Colon (tissue), 2 donors: ENCODE data around the gene GGA1.

Source experiments
- FAIRE-seq: peaks from 2 replicates; lab custom pipeline; 2012; peaks lifted over from hg19 to GRCh38; lab: Jason Lieb, UNC
- donor health status: control.
- donor health status: control.

The GGA1 gene

GRCh38 chr22:37631448-37632173 lies 23.0 kb downstream of the GGA1 start:
- no peak for FAIRE-seq

DNA sequence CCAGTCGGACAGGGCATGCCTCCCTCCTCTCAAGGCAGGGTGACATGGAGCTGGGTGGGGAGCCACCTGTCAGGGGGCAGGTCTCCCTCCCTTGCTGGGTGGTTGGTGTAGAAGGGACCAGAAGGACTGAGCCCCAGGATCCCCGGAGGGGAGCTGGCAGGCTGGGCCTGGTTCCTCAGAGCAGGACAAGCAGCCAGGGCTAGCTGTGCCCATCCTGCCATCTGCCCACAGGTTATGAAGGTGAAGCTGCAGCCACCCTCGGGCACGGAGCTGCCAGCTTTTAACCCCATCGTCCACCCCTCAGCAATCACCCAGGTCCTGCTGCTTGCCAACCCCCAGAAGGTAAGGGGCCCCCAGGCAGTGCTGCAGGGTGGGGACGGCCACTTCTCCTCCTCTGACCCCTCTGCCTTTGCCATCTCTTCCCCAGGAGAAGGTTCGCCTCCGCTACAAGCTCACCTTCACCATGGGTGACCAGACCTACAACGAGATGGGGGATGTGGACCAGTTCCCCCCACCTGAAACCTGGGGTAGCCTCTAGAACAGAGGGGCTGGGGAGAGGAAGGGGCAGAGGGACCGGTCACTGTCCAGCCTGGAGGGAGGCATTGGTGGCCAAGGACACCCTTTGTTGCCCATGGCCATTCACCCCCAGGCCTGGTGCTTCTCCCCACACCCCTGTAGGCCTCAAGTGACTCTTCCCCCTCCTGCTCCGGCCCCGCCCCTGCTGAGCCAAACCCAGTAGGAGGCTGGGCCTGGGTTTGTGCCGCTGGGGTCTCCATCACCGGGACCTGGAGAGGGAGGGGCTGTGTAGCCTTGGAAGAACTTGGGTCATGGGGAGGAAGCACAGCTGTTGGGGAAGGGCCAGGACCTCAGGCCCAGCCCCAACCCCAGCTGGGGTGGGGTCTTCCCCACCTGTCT lies 23.8 kb downstream of the GGA1 start:
- FAIRE-seq, result no peak

DNA sequence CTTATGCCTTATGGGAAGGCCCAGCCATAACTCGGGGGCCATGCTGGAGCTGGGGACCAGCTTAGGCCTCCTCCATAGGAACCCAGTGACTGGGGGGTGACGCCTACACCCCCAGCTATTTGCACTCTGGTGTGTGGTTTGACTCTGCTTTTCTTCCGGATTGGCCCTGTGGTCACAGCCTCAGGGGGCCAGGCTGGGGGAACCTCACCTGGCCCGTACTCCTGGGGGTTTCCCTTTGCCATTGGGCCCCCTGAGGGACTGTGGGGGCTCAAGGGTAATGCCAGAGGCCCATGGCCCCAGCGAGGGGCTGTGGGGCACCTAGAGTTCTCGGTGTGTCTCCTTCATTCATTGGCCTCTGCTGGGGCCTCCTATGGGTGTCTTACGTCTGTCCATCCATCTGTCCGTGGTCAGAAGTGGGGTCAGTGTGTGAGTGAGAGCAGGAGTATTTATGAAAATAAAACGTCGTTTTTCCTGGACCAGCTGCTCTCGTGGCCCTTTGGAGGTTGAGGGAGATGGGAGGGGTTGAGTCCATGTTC lies 24.5 kb downstream of the GGA1 start:
- FAIRE-seq, result no peak

DNA sequence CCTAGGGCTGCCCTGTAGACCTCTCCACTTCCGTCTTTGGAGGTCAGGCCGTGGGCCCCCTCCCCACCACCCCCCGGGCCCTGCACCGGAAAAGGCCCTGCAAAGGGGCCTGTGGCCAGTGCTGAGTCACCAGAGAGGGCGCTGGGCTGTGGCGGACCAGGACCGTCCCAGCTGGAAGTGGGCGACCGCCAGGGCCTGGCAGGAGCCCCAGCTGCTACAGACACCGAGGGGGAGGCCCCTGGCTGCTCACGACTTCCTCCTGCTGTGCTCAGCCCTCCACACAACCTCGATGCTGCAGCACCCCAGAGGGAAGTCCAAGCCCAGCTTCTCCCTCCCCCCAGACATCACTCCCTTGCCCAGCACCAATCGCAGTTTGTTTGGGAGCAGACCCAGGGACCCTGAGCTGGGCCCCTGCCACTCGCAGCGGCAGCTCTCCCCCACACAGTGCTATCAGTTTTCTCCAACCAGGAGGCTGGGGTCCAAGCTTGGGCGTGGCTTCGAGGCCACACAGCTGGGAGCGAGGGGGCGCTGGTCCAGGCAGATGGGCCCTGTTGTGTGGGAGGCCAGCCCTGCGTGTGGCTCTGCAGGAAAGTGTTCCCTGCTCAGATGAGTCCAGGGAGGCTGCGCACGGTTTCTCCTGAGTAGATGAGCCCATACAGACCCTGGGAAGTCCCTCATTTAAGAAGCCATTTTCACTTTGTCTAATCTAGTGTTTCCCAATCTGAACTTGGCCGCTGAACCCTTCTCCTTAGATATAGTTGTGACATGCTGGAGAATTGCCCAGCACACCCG lies 25.2 kb downstream of the GGA1 start:
- FAIRE-seq, result no peak

GRCh38 chr22:37634417-37634924 lies 25.8 kb downstream of the GGA1 start:
- no peak for FAIRE-seq

GRCh38 chr22:37635157-37635556 lies 26.5 kb downstream of the GGA1 start:
- FAIRE-seq, result no peak

GRCh38 chr22:37636186-37636948 lies 27.7 kb downstream of the GGA1 start:
- FAIRE-seq, result no peak

DNA sequence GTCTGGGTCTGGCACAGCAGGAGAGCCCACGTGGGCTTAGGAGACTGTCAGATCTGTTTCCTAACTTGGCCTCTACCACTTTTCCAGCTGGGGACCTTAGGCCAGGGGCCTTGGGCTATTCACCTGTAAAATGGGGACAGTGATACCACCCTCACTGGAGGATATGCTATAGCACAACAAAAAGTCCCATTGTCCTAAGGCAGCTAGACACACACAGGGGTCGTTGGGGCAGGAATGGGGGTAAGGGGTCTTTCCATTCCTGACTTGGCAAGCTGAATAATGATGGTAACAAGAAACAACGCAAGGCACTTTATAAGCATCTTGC lies 28.3 kb downstream of the GGA1 start:
- FAIRE-seq, result no peak

GRCh38 chr22:37638391-37639069 lies 29.9 kb downstream of the GGA1 start:
- no peak for FAIRE-seq

- no peak for FAIRE-seq
Measured at GRCh38 chr22:37639070-37639760, 30.6 kb downstream of the GGA1 start, which contains the start of gene SH3BP1. TSS of gene SH3BP1 (plus strand) at chr22:37639669. CDS start at chr22:37639788, 119 bp downstream.

DNA sequence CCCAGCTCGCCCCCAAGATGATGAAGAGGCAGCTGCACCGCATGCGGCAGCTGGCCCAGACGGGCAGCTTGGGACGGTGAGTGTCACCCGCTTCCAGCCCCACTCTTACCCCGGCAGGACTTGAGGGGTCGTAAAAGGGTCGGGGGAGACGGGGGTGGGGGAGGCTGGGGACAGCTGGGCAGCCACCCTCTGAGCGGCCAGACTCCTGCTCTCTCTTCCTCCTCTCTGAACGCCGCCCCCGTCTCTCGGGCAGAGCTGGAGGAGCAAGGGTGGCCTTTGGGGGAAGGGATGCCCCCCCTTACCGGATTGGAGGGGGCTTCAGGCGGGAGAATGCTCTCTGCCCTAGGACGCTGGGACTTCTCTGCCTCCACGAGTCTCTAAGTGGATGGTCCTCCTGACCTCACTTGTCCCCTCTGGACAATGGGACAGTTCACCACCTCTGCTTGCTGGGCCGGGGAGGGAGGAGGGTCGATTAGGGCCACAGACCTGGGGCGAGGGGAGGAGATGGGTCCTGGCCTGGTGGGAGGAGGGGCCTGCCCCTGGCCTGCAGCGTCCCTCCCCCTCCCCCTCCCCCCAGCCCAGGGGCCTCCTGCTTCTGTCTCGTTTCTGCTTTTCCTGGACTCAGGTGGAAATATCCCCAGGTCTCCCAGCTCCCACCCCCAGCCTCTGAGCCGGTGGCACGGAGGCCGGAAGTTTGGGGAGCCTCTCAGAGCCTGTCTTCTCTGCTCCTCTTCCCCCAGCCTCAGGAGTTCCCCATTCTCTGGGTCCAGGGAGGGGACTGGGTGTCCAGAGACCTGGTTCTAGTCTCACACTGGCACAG lies 31.3 kb downstream of the GGA1 start:
- FAIRE-seq, result no peak

- FAIRE-seq, result no peak
Measured at GRCh38 chr22:37640591-37641560, 32.2 kb downstream of the GGA1 start.

GRCh38 chr22:37641561-37641949 lies 32.9 kb downstream of the GGA1 start:
- no peak for FAIRE-seq

- no peak for FAIRE-seq
Measured at GRCh38 chr22:37643225-37643847, 34.7 kb downstream of the GGA1 start.

DNA sequence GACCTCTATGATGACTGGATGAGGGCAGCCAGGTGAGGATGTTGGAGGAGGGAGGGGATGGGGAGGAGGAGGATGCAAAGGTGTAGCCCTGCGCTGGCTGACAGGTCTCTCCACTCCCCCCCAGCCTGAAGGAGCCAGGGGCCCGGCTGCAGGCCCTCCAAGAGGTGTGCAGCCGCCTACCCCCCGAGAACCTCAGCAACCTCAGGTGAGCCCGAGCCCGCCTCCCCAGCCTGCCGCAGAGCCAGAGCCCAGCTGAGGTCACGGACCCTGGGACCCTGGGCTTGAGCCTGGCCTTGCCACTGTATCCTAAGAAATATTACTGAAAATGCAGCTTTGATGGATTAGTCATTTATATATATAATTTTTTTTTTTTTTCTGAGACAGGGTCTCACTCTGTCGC lies 38.7 kb downstream of the GGA1 start:
- no peak for FAIRE-seq

DNA sequence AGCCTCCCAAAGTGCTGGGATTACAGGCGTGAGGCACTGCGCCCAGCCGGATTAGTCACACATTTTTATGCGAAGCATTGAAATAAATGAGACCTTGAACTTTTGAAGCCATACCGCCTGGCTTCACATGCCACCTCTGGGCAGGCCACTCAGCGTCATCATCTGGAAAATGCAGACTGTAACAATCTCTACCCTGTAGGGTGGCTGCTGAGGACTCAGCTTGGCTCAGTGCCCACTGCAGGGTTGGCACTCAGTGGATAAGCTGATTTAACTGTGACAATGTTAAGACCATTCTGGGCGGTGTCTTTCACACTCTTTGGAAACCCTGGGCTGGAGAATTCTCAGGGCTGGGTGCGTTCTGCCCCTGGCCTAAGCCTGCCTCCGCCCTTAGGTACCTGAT lies 39.3 kb downstream of the GGA1 start:
- no peak for FAIRE-seq

DNA sequence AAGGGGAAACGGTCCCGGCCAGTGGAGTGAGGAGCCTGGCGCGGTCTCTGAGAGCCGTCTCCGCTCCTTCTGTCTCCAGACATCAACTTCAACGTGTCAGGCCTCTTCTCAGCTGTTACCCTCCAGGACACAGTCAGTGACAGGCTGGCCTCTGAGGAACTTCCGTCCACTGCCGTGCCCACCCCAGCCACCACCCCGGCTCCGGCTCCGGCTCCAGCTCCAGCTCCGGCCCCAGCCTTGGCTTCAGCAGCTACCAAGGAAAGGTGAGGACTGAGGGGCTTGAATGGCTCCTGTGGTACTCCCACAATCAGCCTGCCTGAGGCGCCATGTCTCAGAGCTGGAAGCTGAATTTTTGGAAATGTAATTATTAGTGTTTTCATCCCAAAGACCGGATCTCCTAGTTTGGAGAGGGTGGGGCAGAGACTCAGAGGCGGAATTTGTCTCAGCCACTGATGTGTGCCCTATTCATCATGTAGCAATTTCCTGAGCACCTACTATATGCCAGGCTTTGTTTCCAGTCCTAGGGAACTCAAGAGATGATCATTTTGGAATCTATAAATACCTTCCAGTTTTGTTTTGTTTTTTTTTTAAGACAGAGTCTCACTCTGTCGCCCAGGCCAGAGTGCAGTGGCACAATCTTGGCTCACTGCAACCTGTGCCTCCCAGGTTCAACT lies 42.0 kb downstream of the GGA1 start:
- no peak for FAIRE-seq
